B cell (primary cell): ENCODE results near the gene NKTR. TPM values are rescaled to one million over a fixed set of nuclear protein-coding genes. Genes with fewer than 3 reads are reported as not detected.
A peak's percentile ranks its signal among the peaks of the same experiment; 100 is the strongest.

ENCODE experiments used
- ATAC-seq: fragments of 200-7000 bp; cut with Tn5 transposase; one replicate; pipeline ENCODE4 v1.10.0; 2021; ENCODE audit warnings: low read depth, mild to moderate bottlenecking, moderate number of reproducible peaks, moderate library complexity
- CTCF ChIA-PET: fragments of 350-600 bp; sonication (Branson Sonifier 250); formaldehyde crosslinking; loops from one replicate; lab custom pipeline; 2021; ENCODE audit warnings: antibody characterized with exemption, inconsistent platforms; lab: Charles Lee
- POLR2A ChIA-PET: fragments of 350-600 bp; sonication (Branson Sonifier 250); formaldehyde crosslinking; loops from one replicate; lab custom pipeline; 2021; ENCODE audit warnings: antibody characterized with exemption; lab: Charles Lee
- DNase-seq: peaks from one replicate; pipeline ENCODE4 v3.0.0; 2013
- H2AFZ ChIP-seq: 2 replicates; pipeline ENCODE4 v1.6.1; 2012; ENCODE audit warnings: mild to moderate bottlenecking, low read depth, low read length; ENCODE audit not compliant: insufficient read depth, poor library complexity, severe bottlenecking
- H3K27ac ChIP-seq, 2 donors: 1 replicate in 1 of 2; 2 replicates in 1 of 2; pipeline ENCODE4 v1.5.1; 2012 to 2013; ENCODE audit warnings: low read length in 2 of 2, mild to moderate bottlenecking in 2 of 2, moderate library complexity in 1 of 2
- H3K27me3 ChIP-seq, 4 experiments: fragments of 200-600 bp in 1 of 4; sonication (generic) in 1 of 4; replicated peaks in 1 of 4; 1 replicate in 2 of 4; 2 replicates in 2 of 4; pipeline versions ENCODE4 v1.6.1 to v1.7.0; 2013 to 2016; ENCODE audit warnings: low read length in 3 of 4, mild to moderate bottlenecking in 2 of 4, mixed read lengths in 1 of 4, moderate library complexity in 1 of 4; ENCODE audit not compliant: insufficient read depth in 4 of 4, control insufficient read depth in 3 of 4; ENCODE audit errors: control extremely low read depth in 1 of 4
- H3K36me3 ChIP-seq, 2 experiments: replicated peaks in 1 of 2; 1 replicate in 1 of 2; 2 replicates in 1 of 2; pipeline versions ENCODE4 v1.6.1 to v1.7.1; 2013; ENCODE audit warnings: low read length in 1 of 2; ENCODE audit not compliant: insufficient read depth in 2 of 2, control insufficient read depth in 1 of 2; ENCODE audit errors: control extremely low read depth in 1 of 2, extremely low read depth in 1 of 2
- H3K4me1 ChIP-seq, 2 donors: fragments of 200-600 bp in 1 of 2; sonication (generic) in 1 of 2; 1 replicate in 1 of 2; 2 replicates in 1 of 2; pipeline versions ENCODE4 v1.5.1 to v1.6.1; 2013 to 2017; ENCODE audit warnings: low read length in 2 of 2; ENCODE audit not compliant: control insufficient read depth in 2 of 2, insufficient read depth in 2 of 2
- H3K4me2 ChIP-seq: replicated peaks from 2 replicates; pipeline ENCODE3; 2012; ENCODE audit warnings: mild to moderate bottlenecking, low read depth, low read length; ENCODE audit not compliant: poor library complexity, severe bottlenecking
- H3K4me3 ChIP-seq, 5 experiments: fragments of 200-600 bp in 1 of 5; sonication (generic) in 1 of 5; 1 replicate in 3 of 5; 2 replicates in 2 of 5; pipeline versions ENCODE4 v1.5.1 to v1.7.0; 2011 to 2016; ENCODE audit warnings: low read length in 4 of 5, mild to moderate bottlenecking in 4 of 5, low read depth in 2 of 5, control low read depth in 1 of 5, moderate library complexity in 1 of 5; ENCODE audit not compliant: insufficient read depth in 1 of 5; ENCODE audit errors: control extremely low read depth in 1 of 5, extremely low read depth in 1 of 5
- H3K79me2 ChIP-seq: fragments of 200-600 bp; sonication (generic); one replicate; pipeline ENCODE4 v1.6.0; 2016; ENCODE audit warnings: low read length; ENCODE audit not compliant: control insufficient read depth, insufficient read depth
- H3K9ac ChIP-seq: fragments of 200-600 bp; sonication (generic); 2 replicates; pipeline ENCODE4 v1.6.1; 2017; ENCODE audit warnings: mild to moderate bottlenecking, low read length, moderate library complexity
- H3K9me3 ChIP-seq, 3 donors: one replicate each; pipeline versions ENCODE4 v1.6.1 to v1.7.1; 2013; ENCODE audit warnings: low read length in 2 of 3; ENCODE audit not compliant: control insufficient read depth in 2 of 3, insufficient read depth in 1 of 3; ENCODE audit errors: control extremely low read depth in 1 of 3
- H4K20me1 ChIP-seq: 2 replicates; pipeline ENCODE4 v1.6.0; 2012; ENCODE audit warnings: mild to moderate bottlenecking, low read length; ENCODE audit not compliant: insufficient read depth, control insufficient read depth, poor library complexity, severe bottlenecking
- H3K27ac Mint-ChIP-seq: one replicate; pipeline ENCODE4 v1.8.0; 2021; ENCODE audit warnings: mixed read lengths
- H3K27me3 Mint-ChIP-seq: one replicate; pipeline ENCODE4 v1.8.0; 2021; ENCODE audit warnings: mixed read lengths
- H3K4me1 Mint-ChIP-seq: one replicate; pipeline ENCODE4 v1.8.0; 2021; ENCODE audit warnings: mixed read lengths
- H3K4me3 Mint-ChIP-seq: one replicate; pipeline ENCODE4 v1.8.0; 2021; ENCODE audit warnings: mixed read lengths
- H3K9me3 Mint-ChIP-seq: one replicate; pipeline ENCODE4 v1.8.0; 2022; ENCODE audit warnings: mixed read lengths; ENCODE audit not compliant: insufficient read depth
- EZH2 ChIP-seq: IDR thresholded peaks from 2 replicates; pipeline ENCODE4 v1.6.1; 2012; ENCODE audit warnings: borderline replicate concordance, low read depth, mild to moderate bottlenecking, moderate library complexity, low read length; ENCODE audit not compliant: insufficient read depth, poor library complexity, severe bottlenecking
- WGBS: methylation state at CpG from one replicate; pipeline ENCODE4 v1.1.5; 2013; ENCODE audit warnings: missing lambda C conversion rate; ENCODE audit not compliant: insufficient coverage; 5-methylcytosine and 5-hydroxymethylcytosine counted together
- intact Hi-C: fragments of 100-400 bp; cut with micrococcal nuclease; formaldehyde crosslinking; loops from one replicate; pipeline ENCODE4 v1.10.0; 2022
- polyA plus RNA-seq: library from polyadenylated mRNA; depleted of rRNA; stranded (reverse); fragments of >200 nt; gene quantifications from 2 replicates; pipeline ENCODE4 v1.2.3, GENCODE V29; 2012
- total RNA-seq, 2 donors: library from RNA; stranded (reverse); fragments of 120-200 nt in 1 of 2; gene quantifications; 1 replicate in 1 of 2; 2 replicates in 1 of 2; pipeline versions ENCODE4 v1.2.3 to v1.2.4, GENCODE V29; 2013 to 2022
- TF ChIP-seq, protein P1 (sequence below): fragments of 200-600 bp; IDR thresholded peaks from one replicate; pipeline ENCODE4 v1.8.0; 2022; ENCODE audit warnings: antibody characterized with exemption, mild to moderate bottlenecking

The NKTR gene
- total and polyA plus RNA-seq, 2 donors (not counting 1 experiment from before 2014, with no cell fraction given) = 58.0 to 227 TPM

- H3K4me3 ChIP-seq = peak overlapping the region in 2 of 5 experiments; percentile 74 to 86
- peak overlapping the region; percentile 86 for H3K4me2 ChIP-seq
- WGBS = 80% methylated on average over 1 of the region's 9 CpGs
- H3K4me1 ChIP-seq = peaks cover 11 to 19% of the 10 kb centered on the region in 2 donors
- H3K27ac ChIP-seq = peak overlapping the region in 1 of 2 donors; percentile 38
- DNase-seq (peak; percentile 29), ATAC-seq (no peak)
- peak overlapping the region; percentile 99 for H3K4me3 Mint-ChIP-seq
- H3K27me3 ChIP-seq = no peaks in the 10 kb centered on the region
- H2AFZ ChIP-seq = peak overlapping the region; percentile 19
- H3K9ac ChIP-seq = peak overlapping the region; percentile 85
- CTCF ChIA-PET = interaction anchor here (0.6 to 3.3 kb wide), 10 partner anchors 9 to 392 kb away, joined by 3 to 36 read pairs (median 4); partner anchors contain the start of genes SEC22C and SS18L2
- no peaks in the 10 kb centered on the region for H3K27me3 Mint-ChIP-seq
- H3K9me3 ChIP-seq = peaks cover 3 to 5% (median 4%) of the 10 kb centered on the region in 3 donors
- POLR2A ChIA-PET = interaction anchor here (1.1 to 2.3 kb wide), 2 partner anchors 9 to 20 kb away, joined by 3 to 17 read pairs; partner anchors contain the start of gene SEC22C
- H3K27ac Mint-ChIP-seq = peak overlapping the region; percentile 86
- H3K9me3 Mint-ChIP-seq = peaks cover 3% of the 10 kb centered on the region
- H3K79me2 ChIP-seq = peaks cover 68% of the 10 kb centered on the region
- peaks cover 0 to 4% of the 10 kb centered on the region in 2 experiments for H3K36me3 ChIP-seq
- peaks cover 31% of the 10 kb centered on the region for H4K20me1 ChIP-seq
- TF ChIP-seq, protein P1, sequence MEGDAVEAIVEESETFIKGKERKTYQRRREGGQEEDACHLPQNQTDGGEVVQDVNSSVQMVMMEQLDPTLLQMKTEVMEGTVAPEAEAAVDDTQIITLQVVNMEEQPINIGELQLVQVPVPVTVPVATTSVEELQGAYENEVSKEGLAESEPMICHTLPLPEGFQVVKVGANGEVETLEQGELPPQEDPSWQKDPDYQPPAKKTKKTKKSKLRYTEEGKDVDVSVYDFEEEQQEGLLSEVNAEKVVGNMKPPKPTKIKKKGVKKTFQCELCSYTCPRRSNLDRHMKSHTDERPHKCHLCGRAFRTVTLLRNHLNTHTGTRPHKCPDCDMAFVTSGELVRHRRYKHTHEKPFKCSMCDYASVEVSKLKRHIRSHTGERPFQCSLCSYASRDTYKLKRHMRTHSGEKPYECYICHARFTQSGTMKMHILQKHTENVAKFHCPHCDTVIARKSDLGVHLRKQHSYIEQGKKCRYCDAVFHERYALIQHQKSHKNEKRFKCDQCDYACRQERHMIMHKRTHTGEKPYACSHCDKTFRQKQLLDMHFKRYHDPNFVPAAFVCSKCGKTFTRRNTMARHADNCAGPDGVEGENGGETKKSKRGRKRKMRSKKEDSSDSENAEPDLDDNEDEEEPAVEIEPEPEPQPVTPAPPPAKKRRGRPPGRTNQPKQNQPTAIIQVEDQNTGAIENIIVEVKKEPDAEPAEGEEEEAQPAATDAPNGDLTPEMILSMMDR = peak; percentile 25
- no peak for TF ChIP-seq EZH2
- peaks cover 40% of the 10 kb centered on the region for H3K4me1 Mint-ChIP-seq
- intact Hi-C loops = loop anchor here (2.0 to 5.0 kb wide), 2 partner anchors 535 to 589 kb away; no protein-coding TSS in a partner anchor
These were observed 1.6 kb downstream of the NKTR start for GRCh38 chr3:42601896-42602581.

DNA sequence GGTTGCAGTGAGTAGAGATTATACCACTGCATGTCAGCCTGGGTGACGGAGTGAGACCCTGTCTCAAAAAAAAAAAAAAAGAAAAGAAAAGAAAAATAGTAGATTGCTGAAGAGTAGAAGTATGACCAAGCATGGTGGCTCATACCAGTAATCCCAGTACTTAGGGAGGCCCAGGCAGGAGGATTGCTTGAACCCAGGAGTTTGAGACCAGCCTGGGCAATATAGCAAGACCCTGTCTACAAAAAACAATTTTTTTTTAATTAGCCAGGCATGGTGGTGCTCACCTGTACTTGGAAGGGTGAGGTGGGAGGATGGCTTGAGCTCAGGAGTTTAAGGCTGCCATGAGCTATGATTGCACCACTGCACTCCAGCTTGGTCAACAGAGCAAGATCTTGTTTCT lies 2.5 kb downstream of the NKTR start:
- peaks cover 3 to 4% of the 10 kb centered on the region in 2 experiments for H3K36me3 ChIP-seq
- H3K9me3 Mint-ChIP-seq = peaks cover 3% of the 10 kb centered on the region
- no peak overlapping the region for H3K27ac ChIP-seq
- no peak overlapping the region for H3K4me2 ChIP-seq
- no peaks in the 10 kb centered on the region for H3K27me3 ChIP-seq
- no peak overlapping the region for H3K27ac Mint-ChIP-seq
- TF ChIP-seq EZH2 = no peak
- TF ChIP-seq, protein P1 = no peak
- H4K20me1 ChIP-seq = peaks cover 35% of the 10 kb centered on the region
- DNase-seq (no peak), ATAC-seq (no peak)
- H3K9ac ChIP-seq = no peak overlapping the region
- intact Hi-C loops = loop anchor here (5.0 kb wide), 1 partner anchor 536 kb away; no protein-coding TSS in a partner anchor
- ChIA-PET POLR2A (no interaction called here), CTCF (interaction anchor here (0.6 to 3.3 kb wide), 4 partner anchors 11 to 417 kb away, joined by 4 to 36 read pairs (median 6); partner anchors contain the start of genes HHATL and SEC22C)
- no CpG with 5 or more reads among the region's 1 CpG for WGBS
- H2AFZ ChIP-seq = no peak overlapping the region
- H3K27me3 Mint-ChIP-seq = no peaks in the 10 kb centered on the region
- peaks cover 3 to 5% (median 4%) of the 10 kb centered on the region in 3 donors for H3K9me3 ChIP-seq
- peaks cover 11 to 19% of the 10 kb centered on the region in 2 donors for H3K4me1 ChIP-seq
- H3K4me3 ChIP-seq = no peak overlapping the region
- peaks cover 45% of the 10 kb centered on the region for H3K4me1 Mint-ChIP-seq
- H3K79me2 ChIP-seq = peaks cover 78% of the 10 kb centered on the region
- no peak overlapping the region for H3K4me3 Mint-ChIP-seq
